ENCODE data around the gene LYZL4. TPM values are rescaled to one million over a fixed set of nuclear protein-coding genes. Genes with fewer than 3 reads are reported as not detected.

LYZL4 gene
- total and polyA plus RNA-seq, 8 donors: not detected

DNA sequence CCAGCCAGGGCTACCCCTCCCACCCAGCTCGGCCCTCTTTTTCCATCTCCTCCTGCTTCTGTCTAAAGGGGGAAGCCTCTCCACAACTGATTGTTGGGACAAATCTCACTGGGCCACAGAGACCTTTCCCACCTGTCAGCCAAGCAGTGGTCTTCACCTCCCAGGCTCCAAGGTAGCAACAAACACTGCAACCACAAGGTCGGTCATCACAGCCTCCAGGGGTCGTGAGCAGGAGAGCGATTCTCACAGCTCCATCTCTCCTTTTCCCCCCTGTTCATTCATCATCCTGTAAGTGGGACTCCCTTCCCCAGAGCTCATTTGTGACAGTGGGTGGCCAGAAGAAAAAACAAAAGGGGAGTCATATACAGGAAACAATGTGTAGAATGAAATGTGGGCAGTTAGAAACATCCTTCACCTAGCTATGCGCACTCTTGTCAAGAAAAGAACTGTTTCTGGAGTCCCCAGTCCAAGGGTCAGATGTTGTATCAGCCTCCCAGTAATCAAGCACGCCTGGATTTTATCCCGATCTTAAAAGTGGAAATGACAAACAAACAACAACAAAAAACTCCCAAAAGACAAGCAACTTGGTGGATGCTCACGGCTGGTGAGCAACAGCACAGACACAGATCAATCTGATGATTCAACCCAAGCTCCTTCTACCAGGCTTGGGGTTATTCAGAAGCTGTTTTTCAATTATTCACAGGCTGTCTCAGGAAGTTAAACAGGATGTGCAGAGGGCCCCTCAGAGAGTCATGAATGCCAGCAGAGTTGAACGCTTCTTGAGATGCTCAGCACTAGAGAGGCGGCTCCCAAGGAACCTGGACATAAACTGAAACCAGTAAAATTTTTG is 22.4 kb downstream of the LYZL4 start:
- H3K4me3 ChIP-seq: no peak overlapping the region
- DNase-seq (no peak), ATAC-seq (no peak)
- TF ChIP-seq, protein P1, sequence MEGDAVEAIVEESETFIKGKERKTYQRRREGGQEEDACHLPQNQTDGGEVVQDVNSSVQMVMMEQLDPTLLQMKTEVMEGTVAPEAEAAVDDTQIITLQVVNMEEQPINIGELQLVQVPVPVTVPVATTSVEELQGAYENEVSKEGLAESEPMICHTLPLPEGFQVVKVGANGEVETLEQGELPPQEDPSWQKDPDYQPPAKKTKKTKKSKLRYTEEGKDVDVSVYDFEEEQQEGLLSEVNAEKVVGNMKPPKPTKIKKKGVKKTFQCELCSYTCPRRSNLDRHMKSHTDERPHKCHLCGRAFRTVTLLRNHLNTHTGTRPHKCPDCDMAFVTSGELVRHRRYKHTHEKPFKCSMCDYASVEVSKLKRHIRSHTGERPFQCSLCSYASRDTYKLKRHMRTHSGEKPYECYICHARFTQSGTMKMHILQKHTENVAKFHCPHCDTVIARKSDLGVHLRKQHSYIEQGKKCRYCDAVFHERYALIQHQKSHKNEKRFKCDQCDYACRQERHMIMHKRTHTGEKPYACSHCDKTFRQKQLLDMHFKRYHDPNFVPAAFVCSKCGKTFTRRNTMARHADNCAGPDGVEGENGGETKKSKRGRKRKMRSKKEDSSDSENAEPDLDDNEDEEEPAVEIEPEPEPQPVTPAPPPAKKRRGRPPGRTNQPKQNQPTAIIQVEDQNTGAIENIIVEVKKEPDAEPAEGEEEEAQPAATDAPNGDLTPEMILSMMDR (IDR thresholded peaks at IDR 0.05): no peak
- no peaks in the 10 kb centered on the region for H3K36me3 ChIP-seq
- H3K27me3 ChIP-seq: no peaks in the 10 kb centered on the region
- no peak overlapping the region for H3K27ac ChIP-seq
- intact Hi-C loops (cut with DNase I): no loop called here
- no peaks in the 10 kb centered on the region for H3K4me1 ChIP-seq
- no peaks in the 10 kb centered on the region for H3K9me3 ChIP-seq

DNA sequence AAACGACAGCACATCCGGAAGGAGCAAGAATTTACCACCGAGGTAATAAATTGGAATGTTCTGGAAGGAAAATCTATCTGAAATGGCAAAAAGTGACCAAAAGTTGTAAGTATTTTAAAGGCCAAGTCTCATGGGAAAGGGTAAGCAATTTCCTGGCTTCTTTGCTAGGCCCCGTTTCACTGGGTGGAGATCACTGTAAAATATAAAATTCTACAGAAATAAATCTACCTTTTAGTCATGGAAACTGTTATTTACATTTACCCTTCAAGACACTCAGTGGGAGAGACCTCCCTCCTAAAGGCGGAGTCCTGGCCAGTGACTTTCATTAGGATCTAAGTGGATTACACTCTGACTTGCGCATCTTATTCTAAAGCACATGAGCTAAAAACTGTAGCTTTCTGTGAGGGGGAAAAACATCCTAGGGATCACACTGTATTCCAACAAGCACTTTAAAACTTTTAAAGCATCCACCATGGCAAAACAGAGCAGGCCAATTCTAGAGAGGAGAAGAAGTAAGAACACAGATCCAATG is 28.8 kb downstream of the LYZL4 start:
- Histone ChIP-seq H3K4me3 (no peak overlapping the region), H3K36me3 (no peaks in the 10 kb centered on the region), H3K4me1 (no peaks in the 10 kb centered on the region), H3K27ac (no peak overlapping the region), H3K9me3 (no peaks in the 10 kb centered on the region), H3K27me3 (no peaks in the 10 kb centered on the region)
- DNase-seq (no peak), ATAC-seq (no peak)
- intact Hi-C loops (cut with DNase I): no loop called here
- TF ChIP-seq, protein P1 (IDR thresholded peaks at IDR 0.05): no peak

- Histone ChIP-seq H3K4me1 (peaks cover 0 to 10% of the 10 kb centered on the region in 2 donors), H3K9me3 (no peaks in the 10 kb centered on the region), H3K27me3 (peaks cover 0 to 2% of the 10 kb centered on the region in 2 donors), H3K4me3 (no peak overlapping the region), H3K36me3 (no peaks in the 10 kb centered on the region), H3K27ac (no peak overlapping the region)
- ATAC-seq (no peak), DNase-seq (no peak)
- TF ChIP-seq, protein P1 (IDR thresholded peaks at IDR 0.05): no peak
- intact Hi-C loops (cut with DNase I): no loop called here
These were observed 32.7 kb downstream of the LYZL4 start for GRCh38 chr3:42377681-42378080.

DNA sequence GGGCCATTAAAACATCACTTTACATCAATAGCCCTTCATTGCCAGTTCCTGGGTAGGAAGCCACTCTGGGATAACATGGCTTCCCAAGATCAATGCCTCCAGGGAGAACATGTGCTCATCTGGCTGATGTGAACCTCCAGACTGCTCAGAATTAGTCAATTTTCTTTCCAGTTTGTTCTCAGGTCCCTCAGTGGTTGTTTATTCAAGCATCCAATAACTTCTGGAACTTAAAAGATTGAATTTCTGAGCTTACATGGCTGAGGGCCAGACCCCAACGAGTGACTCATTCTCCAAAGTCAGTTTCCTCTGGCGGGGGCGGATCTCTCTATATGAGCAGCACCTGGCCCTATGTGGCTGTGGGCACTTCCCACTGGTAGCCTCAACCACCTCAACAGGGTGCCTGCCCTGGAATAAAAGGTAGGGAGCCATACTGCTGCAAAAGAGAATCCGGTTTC is 34.0 kb downstream of the LYZL4 start:
- Histone ChIP-seq H3K4me3 (no peak overlapping the region), H3K9me3 (no peaks in the 10 kb centered on the region), H3K27ac (no peak overlapping the region), H3K36me3 (no peaks in the 10 kb centered on the region), H3K4me1 (peaks cover 0 to 10% of the 10 kb centered on the region in 2 donors), H3K27me3 (peaks cover 0 to 4% of the 10 kb centered on the region in 2 donors)
- intact Hi-C loops (cut with DNase I): no loop called here
- DNase-seq (peak in 1 of 4 donors; percentile 36), ATAC-seq (peak; percentile 26)
- TF ChIP-seq, protein P1 (IDR thresholded peaks at IDR 0.05): no peak

GRCh38 chr3:42375121-42375800 is 35.1 kb downstream of the LYZL4 start:
- no peaks in the 10 kb centered on the region for H3K9me3 ChIP-seq
- peaks cover 0 to 10% of the 10 kb centered on the region in 2 donors for H3K4me1 ChIP-seq
- peak overlapping the region in 1 of 2 donors; percentile 14 for H3K27ac ChIP-seq
- no peak overlapping the region for H3K4me3 ChIP-seq
- H3K27me3 ChIP-seq: peaks cover 0 to 4% of the 10 kb centered on the region in 2 donors
- no peaks in the 10 kb centered on the region for H3K36me3 ChIP-seq
- DNase-seq (no peak), ATAC-seq (no peak)
- intact Hi-C loops (cut with DNase I): no loop called here
- TF ChIP-seq, protein P1 (IDR thresholded peaks at IDR 0.05): no peak

Measured in left lung (tissue), 10 donors.